Measurements from ENCODE around the gene PRKAG1.

The PRKAG1 gene

GRCh38 chr12:48979602-48980388, 38.8 kb downstream of the PRKAG1 start:
- DNase-seq (ENCODE audit: low spot score) (peak; percentile 40), ATAC-seq (ENCODE audit: low read depth) (no peak)
- no peak overlapping the region for H3K4me3 ChIP-seq (ENCODE audit: severe bottlenecking)
- TF ChIP-seq CTCF (IDR thresholded peaks at IDR 0.05; ENCODE audit: poor library complexity, severe bottlenecking) = no peak
- no peaks in the 10 kb centered on the region for H3K9me3 ChIP-seq (ENCODE audit: severe bottlenecking)
- no peaks in the 10 kb centered on the region for H3K36me3 ChIP-seq (ENCODE audit: low read depth)
- no peak overlapping the region for H3K27ac ChIP-seq (ENCODE audit: poor library complexity, severe bottlenecking)
- H3K27me3 ChIP-seq (ENCODE audit: insufficient read depth, poor library complexity, severe bottlenecking) = peaks cover 76% of the 10 kb centered on the region
- H3K4me1 ChIP-seq (ENCODE audit: insufficient read depth, poor library complexity, severe bottlenecking) = no peaks in the 10 kb centered on the region

- H3K27ac ChIP-seq (ENCODE audit: poor library complexity, severe bottlenecking) = no peak overlapping the region
- DNase-seq (ENCODE audit: low spot score) (no peak), ATAC-seq (ENCODE audit: low read depth) (no peak)
- peaks cover 69% of the 10 kb centered on the region for H3K27me3 ChIP-seq (ENCODE audit: insufficient read depth, poor library complexity, severe bottlenecking)
- no peaks in the 10 kb centered on the region for H3K9me3 ChIP-seq (ENCODE audit: severe bottlenecking)
- no peaks in the 10 kb centered on the region for H3K36me3 ChIP-seq (ENCODE audit: low read depth)
- H3K4me1 ChIP-seq (ENCODE audit: insufficient read depth, poor library complexity, severe bottlenecking) = no peaks in the 10 kb centered on the region
- no peak overlapping the region for H3K4me3 ChIP-seq (ENCODE audit: severe bottlenecking)
- TF ChIP-seq CTCF (IDR thresholded peaks at IDR 0.05; ENCODE audit: poor library complexity, severe bottlenecking) = no peak
These were observed 39.6 kb downstream of the PRKAG1 start for GRCh38 chr12:48978741-48979601.

- no peak within 1 kb of the TSS for H3K27ac ChIP-seq (ENCODE audit: poor library complexity, severe bottlenecking)
- peak; percentile 47 for TF ChIP-seq CTCF (IDR thresholded peaks at IDR 0.05; ENCODE audit: poor library complexity, severe bottlenecking)
- H3K4me1 ChIP-seq (ENCODE audit: insufficient read depth, poor library complexity, severe bottlenecking) = no peaks in the 10 kb centered on the region
- no peaks in the 10 kb centered on the region for H3K9me3 ChIP-seq (ENCODE audit: severe bottlenecking)
- H3K4me3 ChIP-seq (ENCODE audit: severe bottlenecking) = no peak within 1 kb of the TSS
- DNase-seq (ENCODE audit: low spot score) (no peak), ATAC-seq (ENCODE audit: low read depth) (peak; percentile 37; the same call in 2 of the 3 replicates)
- H3K36me3 ChIP-seq (ENCODE audit: low read depth) = no peaks in the 10 kb centered on the region
- H3K27me3 ChIP-seq (ENCODE audit: insufficient read depth, poor library complexity, severe bottlenecking) = peaks cover 69% of the 10 kb centered on the region
These were observed 40.3 kb downstream of the PRKAG1 start, which contains the start of gene WNT1 for GRCh38 chr12:48978291-48978740. Gene WNT1 (plus strand): TSS chr12:48978322. CDS start chr12:48978651, 329 bp downstream.

- ATAC-seq (ENCODE audit: low read depth) (peak; percentile 40; the same call in 2 of the 3 replicates), DNase-seq (ENCODE audit: low spot score) (no peak)
- peak; percentile 62 for TF ChIP-seq CTCF (IDR thresholded peaks at IDR 0.05; ENCODE audit: poor library complexity, severe bottlenecking)
- Histone ChIP-seq H3K36me3 (ENCODE audit: low read depth) (no peaks in the 10 kb centered on the region), H3K9me3 (ENCODE audit: severe bottlenecking) (no peaks in the 10 kb centered on the region), H3K27ac (ENCODE audit: poor library complexity, severe bottlenecking) (no peak overlapping the region), H3K4me1 (ENCODE audit: insufficient read depth, poor library complexity, severe bottlenecking) (no peaks in the 10 kb centered on the region), H3K27me3 (ENCODE audit: insufficient read depth, poor library complexity, severe bottlenecking) (peaks cover 73% of the 10 kb centered on the region), H3K4me3 (ENCODE audit: severe bottlenecking) (no peak overlapping the region)
These were observed 41.0 kb downstream of the PRKAG1 start for GRCh38 chr12:48977290-48978281.
